ENCODE measurements around the gene DDX18. TPM values are rescaled to one million over a fixed set of nuclear protein-coding genes. Genes with fewer than 3 reads are reported as not detected.

The DDX18 gene
- total RNA-seq, 2 experiments from 2014 or later, result 68.5 to 160 TPM

GRCh38 chr2:117875786-117876185, 61.3 kb downstream of the DDX18 start:
- no peak overlapping the region for H2AFZ ChIP-seq (ENCODE audit: low read length)
- CTCF ChIA-PET (ENCODE audit: unreplicated experiment), result no interaction called here
- no peaks in the 10 kb centered on the region for H3K36me3 ChIP-seq (ENCODE audit: insufficient read depth, low read length)
- no peaks in the 10 kb centered on the region for H3K4me1 ChIP-seq (ENCODE audit: insufficient read depth, low read length, poor library complexity, severe bottlenecking)
- H3K9me3 ChIP-seq (ENCODE audit: low read length), result no peaks in the 10 kb centered on the region
- H4K20me1 ChIP-seq (ENCODE audit: insufficient read depth, low read length), result no peaks in the 10 kb centered on the region
- H3K9me2 ChIP-seq (ENCODE audit: insufficient read depth, low read length), result no peaks in the 10 kb centered on the region
- H3K79me2 ChIP-seq (ENCODE audit: insufficient read depth, low read depth, low read length), result no peaks in the 10 kb centered on the region
- H3K27ac ChIP-seq (ENCODE audit: low read depth, low read length, poor library complexity, severe bottlenecking), result no peak overlapping the region
- H3K4me2 ChIP-seq (ENCODE audit: low read length), result no peak overlapping the region
- intact Hi-C loops (cut with micrococcal nuclease; ENCODE audit: unreplicated experiment), result no loop called here
- no peak overlapping the region for H3K4me3 ChIP-seq (ENCODE audit: low read depth, low read length, poor library complexity, severe bottlenecking)
- POLR2A ChIA-PET, result interaction anchor here (0.6 to 1.2 kb wide), 3 partner anchors 12 to 63 kb away, joined by 3 to 5 read pairs (median 3); no protein-coding TSS in a partner anchor
- BruUV-seq (replicated peaks), result no TSS peak
- no peak for DNase-seq (ENCODE audit: low spot score)
- TF ChIP-seq, protein P1, sequence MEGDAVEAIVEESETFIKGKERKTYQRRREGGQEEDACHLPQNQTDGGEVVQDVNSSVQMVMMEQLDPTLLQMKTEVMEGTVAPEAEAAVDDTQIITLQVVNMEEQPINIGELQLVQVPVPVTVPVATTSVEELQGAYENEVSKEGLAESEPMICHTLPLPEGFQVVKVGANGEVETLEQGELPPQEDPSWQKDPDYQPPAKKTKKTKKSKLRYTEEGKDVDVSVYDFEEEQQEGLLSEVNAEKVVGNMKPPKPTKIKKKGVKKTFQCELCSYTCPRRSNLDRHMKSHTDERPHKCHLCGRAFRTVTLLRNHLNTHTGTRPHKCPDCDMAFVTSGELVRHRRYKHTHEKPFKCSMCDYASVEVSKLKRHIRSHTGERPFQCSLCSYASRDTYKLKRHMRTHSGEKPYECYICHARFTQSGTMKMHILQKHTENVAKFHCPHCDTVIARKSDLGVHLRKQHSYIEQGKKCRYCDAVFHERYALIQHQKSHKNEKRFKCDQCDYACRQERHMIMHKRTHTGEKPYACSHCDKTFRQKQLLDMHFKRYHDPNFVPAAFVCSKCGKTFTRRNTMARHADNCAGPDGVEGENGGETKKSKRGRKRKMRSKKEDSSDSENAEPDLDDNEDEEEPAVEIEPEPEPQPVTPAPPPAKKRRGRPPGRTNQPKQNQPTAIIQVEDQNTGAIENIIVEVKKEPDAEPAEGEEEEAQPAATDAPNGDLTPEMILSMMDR (conservative IDR thresholded peaks at IDR 0.05; ENCODE audit: low read length), result no peak
- TF ChIP-seq EZH2phosphoT487 (IDR thresholded peaks at IDR 0.05; ENCODE audit: borderline replicate concordance, low read depth, low read length), result no peak

DNA sequence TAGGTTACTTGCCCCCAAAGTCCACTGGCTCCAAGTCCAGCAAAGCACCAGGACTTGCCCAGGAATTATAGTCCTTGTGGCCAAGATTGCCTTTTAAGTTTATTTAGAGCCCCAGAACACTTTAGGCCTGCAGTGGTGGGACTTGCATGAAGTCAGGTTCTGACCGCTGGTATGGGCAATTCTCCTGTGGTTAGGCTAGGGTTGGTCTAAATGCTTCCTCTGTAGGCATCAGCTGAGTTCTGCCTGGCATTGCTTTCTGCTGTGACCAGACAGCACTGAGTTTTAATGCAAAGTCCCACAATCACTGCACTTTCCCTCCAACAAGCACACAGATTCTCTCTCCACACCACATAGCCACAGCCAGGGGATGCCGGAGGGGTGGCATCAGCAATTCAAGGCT, 64.5 kb downstream of the DDX18 start:
- DNase-seq (ENCODE audit: low spot score), result no peak
- TF ChIP-seq, protein P1 (conservative IDR thresholded peaks at IDR 0.05; ENCODE audit: low read length), result no peak
- TF ChIP-seq EZH2phosphoT487 (IDR thresholded peaks at IDR 0.05; ENCODE audit: borderline replicate concordance, low read depth, low read length), result no peak
- H3K9me3 ChIP-seq (ENCODE audit: low read length), result peaks cover 11% of the 10 kb centered on the region; the same call in 1 of the 2 replicates
- H3K9me2 ChIP-seq (ENCODE audit: insufficient read depth, low read length), result no peaks in the 10 kb centered on the region
- no TSS peak for BruUV-seq (replicated peaks)
- no peak overlapping the region for H3K27ac ChIP-seq (ENCODE audit: low read depth, low read length, poor library complexity, severe bottlenecking)
- POLR2A ChIA-PET, result no interaction called here
- H3K4me1 ChIP-seq (ENCODE audit: insufficient read depth, low read length, poor library complexity, severe bottlenecking), result no peaks in the 10 kb centered on the region
- no peak overlapping the region for H2AFZ ChIP-seq (ENCODE audit: low read length)
- no peaks in the 10 kb centered on the region for H4K20me1 ChIP-seq (ENCODE audit: insufficient read depth, low read length)
- H3K4me2 ChIP-seq (ENCODE audit: low read length), result no peak overlapping the region
- no peaks in the 10 kb centered on the region for H3K79me2 ChIP-seq (ENCODE audit: insufficient read depth, low read depth, low read length)
- H3K4me3 ChIP-seq (ENCODE audit: low read depth, low read length, poor library complexity, severe bottlenecking), result no peak overlapping the region
- CTCF ChIA-PET (ENCODE audit: unreplicated experiment), result no interaction called here
- no peaks in the 10 kb centered on the region; the same call in 1 of the 2 replicates for H3K36me3 ChIP-seq (ENCODE audit: insufficient read depth, low read length)
- intact Hi-C loops (cut with micrococcal nuclease; ENCODE audit: unreplicated experiment), result no loop called here

Other genes starting within 250 kb of the DDX18 start
- 25.6 and 28.2 TPM in 2 replicates for gene CCDC93, start 199.4 kb downstream of the DDX18 start, total RNA-seq (2014; rRNA removed; shearing (Covaris generic))
- gene CCDC93, start 199.4 kb downstream of the DDX18 start, total RNA-seq (2022), result 50.0 and 53.8 TPM in 2 replicates